SU-DHL-6 (cell line): Measurements from ENCODE around the gene TMEM220.

Experiments
- H2AFZ ChIP-seq: fragments of 200-600 bp; sonication (generic); 2 replicates; pipeline ENCODE4 v1.6.1; 2014; ENCODE audit warnings: low read depth, mild to moderate bottlenecking, moderate library complexity, mixed read lengths, antibody characterized with exemption, low read length; ENCODE audit not compliant: severe bottlenecking
- H3F3A ChIP-seq: fragments of 200-600 bp; shearing (Covaris generic); 2 replicates; pipeline ENCODE4 v1.6.0; 2016; ENCODE audit warnings: antibody characterized with exemption, mild to moderate bottlenecking; ENCODE audit not compliant: insufficient read depth
- H3K27ac ChIP-seq: fragments of 200-600 bp; sonication (generic); 2 replicates; pipeline ENCODE4 v1.5.1; 2016; ENCODE audit warnings: low read depth, mild to moderate bottlenecking, low read length, moderate library complexity, mixed read lengths
- H3K27me3 ChIP-seq: fragments of 200-600 bp; sonication (generic), shearing (Covaris generic); 2 replicates; pipeline ENCODE4 v1.6.0; 2014; ENCODE audit warnings: mild to moderate bottlenecking, low read length
- H3K36me3 ChIP-seq: fragments of 200-600 bp; sonication (generic); 2 replicates; pipeline ENCODE4 v1.6.1; 2014; ENCODE audit warnings: mild to moderate bottlenecking, low read length, mixed read lengths
- H3K4me2 ChIP-seq: fragments of 300-600, 200-600 bp; shearing (Covaris generic), sonication (generic); 2 replicates; pipeline ENCODE4 v1.6.0; 2014; ENCODE audit warnings: low read length, low read depth, mild to moderate bottlenecking; ENCODE audit not compliant: poor library complexity, severe bottlenecking
- H3K4me3 ChIP-seq: fragments of 200-600 bp; sonication (generic); 2 replicates; pipeline ENCODE4 v1.5.1; 2014; ENCODE audit warnings: antibody characterized with exemption, low read length, mild to moderate bottlenecking, mixed read lengths; ENCODE audit not compliant: insufficient read depth, poor library complexity, severe bottlenecking
- H3K79me2 ChIP-seq: fragments of 200-600 bp; sonication (generic); 2 replicates; pipeline ENCODE4 v1.6.1; 2014; ENCODE audit warnings: mild to moderate bottlenecking, low read length, moderate library complexity; ENCODE audit not compliant: insufficient read depth
- H3K9ac ChIP-seq: fragments of 200-600 bp; sonication (generic); 2 replicates; pipeline ENCODE4 v1.7.0; 2014; ENCODE audit warnings: mild to moderate bottlenecking, low read length
- H3K9me2 ChIP-seq: fragments of 200-600 bp; sonication (generic); replicated peaks from 2 replicates; pipeline ENCODE4 v1.6.1; 2014; ENCODE audit warnings: low read length; ENCODE audit not compliant: insufficient read depth
- H3K9me3 ChIP-seq: fragments of 200-600 bp; sonication (generic); 2 replicates; pipeline ENCODE4 v1.6.1; 2014; ENCODE audit warnings: low read length, mixed read lengths; ENCODE audit not compliant: insufficient read depth
- H4K20me1 ChIP-seq: fragments of 200-600 bp; sonication (generic); 2 replicates; pipeline ENCODE4 v1.6.1; 2014; ENCODE audit warnings: low read depth, mild to moderate bottlenecking, antibody characterized with exemption, low read length, moderate library complexity, mixed read lengths
- CTCF ChIP-seq: fragments of 200-600 bp; sonication (generic); IDR thresholded peaks from one replicate; pipeline ENCODE4 v1.5.1; 2017; ENCODE audit warnings: antibody characterized with exemption, mild to moderate bottlenecking, low read length, moderate library complexity; ENCODE audit not compliant: insufficient read depth, poor library complexity, severe bottlenecking
- EZH2phosphoT487 ChIP-seq: fragments of 200-600 bp; sonication (generic), shearing (Covaris generic); conservative IDR thresholded peaks from 2 replicates; pipeline ENCODE4 v1.6.1; 2018; ENCODE audit warnings: mild to moderate bottlenecking, antibody characterized with exemption, low read length, moderate library complexity, mixed read lengths

Gene TMEM220

GRCh38 chr17:10762037-10762436 lies 32.2 kb upstream of the TMEM220 start:
- H3K27me3 ChIP-seq: no peaks in the 10 kb centered on the region; the same call in 1 of the 2 replicates

GRCh38 chr17:10761281-10761680 lies 31.5 kb upstream of the TMEM220 start:
- H3K4me2 ChIP-seq: no peak overlapping the region
- no peak overlapping the region for H3K4me3 ChIP-seq
- H3K79me2 ChIP-seq: no peaks in the 10 kb centered on the region
- H4K20me1 ChIP-seq: no peaks in the 10 kb centered on the region
- no peak overlapping the region for H2AFZ ChIP-seq
- no peaks in the 10 kb centered on the region for H3F3A ChIP-seq
- H3K27me3 ChIP-seq: no peaks in the 10 kb centered on the region
- no peaks in the 10 kb centered on the region for H3K36me3 ChIP-seq
- no peak overlapping the region for H3K27ac ChIP-seq
- no peaks in the 10 kb centered on the region for H3K9me2 ChIP-seq
- no peak overlapping the region for H3K9ac ChIP-seq
- TF ChIP-seq EZH2phosphoT487 (no peak), CTCF (no peak)
- H3K9me3 ChIP-seq: no peaks in the 10 kb centered on the region

More at GRCh38 chr17:10762037-10762436, 32.2 kb upstream of the TMEM220 start:
- Histone ChIP-seq H3K4me2 (no peak overlapping the region), H3K9me2 (no peaks in the 10 kb centered on the region), H3K27ac (no peak overlapping the region), H4K20me1 (no peaks in the 10 kb centered on the region), H3F3A (no peaks in the 10 kb centered on the region), H2AFZ (no peak overlapping the region), H3K9me3 (no peaks in the 10 kb centered on the region), H3K36me3 (no peaks in the 10 kb centered on the region), H3K4me3 (no peak overlapping the region), H3K79me2 (no peaks in the 10 kb centered on the region), H3K9ac (no peak overlapping the region)
- TF ChIP-seq CTCF: no peak
- TF ChIP-seq EZH2phosphoT487: no peak

GRCh38 chr17:10758062-10758461 lies 28.2 kb upstream of the TMEM220 start:
- Histone ChIP-seq H4K20me1 (no peaks in the 10 kb centered on the region), H2AFZ (no peak overlapping the region), H3K9ac (no peak overlapping the region), H3F3A (no peaks in the 10 kb centered on the region), H3K4me2 (no peak overlapping the region), H3K9me3 (no peaks in the 10 kb centered on the region), H3K4me3 (no peak overlapping the region), H3K9me2 (no peaks in the 10 kb centered on the region), H3K27ac (no peak overlapping the region), H3K79me2 (no peaks in the 10 kb centered on the region), H3K36me3 (no peaks in the 10 kb centered on the region), H3K27me3 (no peaks in the 10 kb centered on the region)
- TF ChIP-seq EZH2phosphoT487 (no peak), CTCF (no peak)
